ENCODE measurements around the gene SEMA5A.

SEMA5A gene

GRCh38 chr5:9066349-9066748, 479.5 kb downstream of the SEMA5A start:
- no peak for TF ChIP-seq CTCF (IDR thresholded peaks at IDR 0.05; ENCODE audit: control insufficient read depth, extremely low read depth, insufficient read depth)
- H3K4me3 ChIP-seq (ENCODE audit: low read depth, low read length): no peak overlapping the region
- no peak for DNase-seq (ENCODE audit: low read depth)

DNA sequence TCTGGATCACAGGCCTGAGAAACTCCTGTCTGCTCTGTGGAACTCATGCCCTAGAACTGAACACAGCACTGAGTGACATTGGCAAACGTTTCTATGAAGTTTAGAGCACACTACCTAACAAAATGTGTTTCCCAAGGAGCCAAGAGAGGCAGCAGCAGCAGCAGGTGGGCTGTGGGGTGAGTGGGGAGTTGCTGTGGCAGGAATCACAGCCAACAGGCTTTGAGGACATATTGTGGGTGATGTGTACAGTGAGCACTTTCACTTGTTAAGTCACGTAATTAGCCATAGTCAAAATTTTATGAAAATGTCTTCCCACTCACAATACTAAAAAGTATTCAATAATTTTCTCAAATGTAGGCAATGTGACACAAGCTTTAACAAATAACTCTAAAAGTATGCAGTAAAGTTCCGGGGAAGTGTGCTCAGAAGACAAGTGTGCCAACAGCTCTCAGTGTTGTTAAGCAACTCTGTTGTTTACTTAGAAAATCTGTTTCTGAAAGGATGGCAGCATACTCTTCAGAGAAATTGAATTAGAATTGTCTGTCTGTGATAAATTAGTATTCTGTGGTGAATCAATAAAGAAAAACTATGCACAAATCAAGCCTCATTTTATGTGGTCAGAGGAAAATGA, 482.1 kb downstream of the SEMA5A start:
- no peak overlapping the region for H3K4me3 ChIP-seq (ENCODE audit: low read depth, low read length)
- no peak for TF ChIP-seq CTCF (IDR thresholded peaks at IDR 0.05; ENCODE audit: control insufficient read depth, extremely low read depth, insufficient read depth)
- no peak for DNase-seq (ENCODE audit: low read depth)

- DNase-seq (ENCODE audit: low read depth): no peak
- no peak overlapping the region for H3K4me3 ChIP-seq (ENCODE audit: low read depth, low read length)
- no peak for TF ChIP-seq CTCF (IDR thresholded peaks at IDR 0.05; ENCODE audit: control insufficient read depth, extremely low read depth, insufficient read depth)
Measured at GRCh38 chr5:9062873-9063272, 483.0 kb downstream of the SEMA5A start.

GRCh38 chr5:9059920-9060691, 485.8 kb downstream of the SEMA5A start:
- no peak for TF ChIP-seq CTCF (IDR thresholded peaks at IDR 0.05; ENCODE audit: control insufficient read depth, extremely low read depth, insufficient read depth)
- H3K4me3 ChIP-seq (ENCODE audit: low read depth, low read length): no peak overlapping the region
- DNase-seq (ENCODE audit: low read depth): no peak

DNA sequence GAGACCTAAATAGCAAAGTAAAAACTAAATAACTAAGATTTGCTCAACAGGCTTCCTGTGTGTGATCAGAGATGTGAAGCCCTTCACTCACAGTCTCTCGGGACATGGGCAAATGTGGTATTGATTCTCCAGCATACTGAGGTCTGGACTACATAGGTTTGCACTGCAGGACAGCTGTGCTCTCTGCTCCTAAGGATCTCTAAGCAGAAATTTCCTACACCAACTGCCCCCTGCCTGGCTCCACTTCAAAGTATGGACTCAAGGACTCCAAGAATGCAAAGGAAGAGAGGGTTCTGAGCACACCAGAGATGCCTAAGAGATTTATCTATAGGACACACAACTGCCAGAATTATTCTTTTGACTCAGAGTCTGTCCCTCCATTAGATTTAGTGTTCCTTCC, 487.2 kb downstream of the SEMA5A start:
- DNase-seq (ENCODE audit: low read depth): no peak
- H3K4me3 ChIP-seq (ENCODE audit: low read depth, low read length): no peak overlapping the region
- no peak for TF ChIP-seq CTCF (IDR thresholded peaks at IDR 0.05; ENCODE audit: control insufficient read depth, extremely low read depth, insufficient read depth)

- no peak for DNase-seq (ENCODE audit: low read depth)
- no peak overlapping the region for H3K4me3 ChIP-seq (ENCODE audit: low read depth, low read length)
- TF ChIP-seq CTCF (IDR thresholded peaks at IDR 0.05; ENCODE audit: control insufficient read depth, extremely low read depth, insufficient read depth): no peak
Measured at GRCh38 chr5:9058161-9058560, 487.7 kb downstream of the SEMA5A start.

Measured in LNCaP clone FGC (cell line).